Common myeloid progenitor, CD34-positive (primary cell): ENCODE data around the gene TPSAB1.

Experiments
- CTCF ChIA-PET: fragments of 350-600 bp; sonication (Branson Sonifier 250); formaldehyde crosslinking; loops from one replicate; lab custom pipeline; 2021; ENCODE audit warnings: antibody characterized with exemption; lab: Charles Lee
- POLR2A ChIA-PET: fragments of 350-600 bp; sonication (Branson Sonifier 250); formaldehyde crosslinking; loops from one replicate; lab custom pipeline; 2021; ENCODE audit warnings: antibody characterized with exemption; lab: Charles Lee
- DNase-seq, 3 donors: peaks; one replicate each; pipeline versions ENCODE4 v3.0.0 to v3.0.0-alpha.2; 2013
- H3K27ac ChIP-seq, 2 experiments: 1 replicate in 1 of 2; 2 replicates in 1 of 2; pipeline ENCODE4 v1.7.0; 2013; ENCODE audit warnings: inconsistent platforms in 2 of 2, low read length in 2 of 2, mild to moderate bottlenecking in 2 of 2, low read depth in 1 of 2, moderate library complexity in 1 of 2; ENCODE audit not compliant: severe bottlenecking in 2 of 2, insufficient read depth in 1 of 2, poor library complexity in 1 of 2
- H3K27me3 ChIP-seq, 5 experiments: replicated peaks in 2 of 5; 1 replicate in 3 of 5; 2 replicates in 2 of 5; pipeline versions ENCODE4 v1.6.1 to v1.7.0; 2013; ENCODE audit warnings: low read length in 4 of 5, mild to moderate bottlenecking in 2 of 5, moderate library complexity in 2 of 5, inconsistent platforms in 1 of 5; ENCODE audit not compliant: insufficient read depth in 5 of 5, control insufficient read depth in 4 of 5
- H3K36me3 ChIP-seq, 4 experiments: 1 replicate in 2 of 4; 2 replicates in 2 of 4; pipeline versions ENCODE4 v1.6.1 to v1.7.0; 2013; ENCODE audit warnings: low read length in 3 of 4, control low read depth in 1 of 4, mild to moderate bottlenecking in 1 of 4; ENCODE audit not compliant: control insufficient read depth in 4 of 4, insufficient read depth in 4 of 4
- H3K4me1 ChIP-seq, 4 experiments: 1 replicate in 3 of 4; 2 replicates in 1 of 4; pipeline versions ENCODE4 v1.6.1 to v1.7.1; 2013; ENCODE audit warnings: low read length in 3 of 4, mild to moderate bottlenecking in 3 of 4, control low read depth in 1 of 4, inconsistent platforms in 1 of 4, moderate library complexity in 1 of 4; ENCODE audit not compliant: control insufficient read depth in 4 of 4, insufficient read depth in 4 of 4; ENCODE audit errors: control extremely low read depth in 1 of 4
- H3K4me3 ChIP-seq, 7 experiments: 1 replicate in 4 of 7; 2 replicates in 3 of 7; pipeline versions ENCODE4 v1.5.1 to v1.7.0; 2013; ENCODE audit warnings: mild to moderate bottlenecking in 7 of 7, low read length in 6 of 7, moderate library complexity in 6 of 7, inconsistent platforms in 2 of 7, low read depth in 2 of 7, control low read depth in 1 of 7; ENCODE audit not compliant: insufficient read depth in 4 of 7, control insufficient read depth in 1 of 7; ENCODE audit errors: extremely low read depth in 1 of 7
- H3K9me3 ChIP-seq, 5 experiments: 1 replicate in 4 of 5; 2 replicates in 1 of 5; pipeline versions ENCODE4 v1.6.1 to v1.7.1; 2013; ENCODE audit warnings: low read length in 4 of 5, mild to moderate bottlenecking in 2 of 5, inconsistent platforms in 1 of 5, low read depth in 1 of 5, moderate library complexity in 1 of 5; ENCODE audit not compliant: control insufficient read depth in 4 of 5, insufficient read depth in 2 of 5; ENCODE audit errors: control extremely low read depth in 1 of 5
- WGBS: methylation state at CpG from one replicate; pipeline ENCODE4 v1.1.5; 2013; ENCODE audit not compliant: insufficient coverage; 5-methylcytosine and 5-hydroxymethylcytosine counted together

TPSAB1 gene

GRCh38 chr16:1277151-1277598, 36.7 kb downstream of the TPSAB1 start:
- no peaks in the 10 kb centered on the region for H3K36me3 ChIP-seq
- no peaks in the 10 kb centered on the region for H3K9me3 ChIP-seq
- H3K4me3 ChIP-seq: no peak overlapping the region
- ChIA-PET POLR2A (no interaction called here), CTCF (interaction anchor here (0.6 kb wide), 1 partner anchor 10 kb away, joined by 3 read pairs; no protein-coding TSS in a partner anchor)
- WGBS: 55% methylated on average over 8 of the region's 19 CpGs
- H3K27ac ChIP-seq: no peak overlapping the region
- H3K4me1 ChIP-seq: peaks cover 0 to 2% (median under 1%) of the 10 kb centered on the region in 4 experiments
- peaks cover 0 to 68% (median 6%) of the 10 kb centered on the region in 5 experiments for H3K27me3 ChIP-seq
- DNase-seq: no peak

DNA sequence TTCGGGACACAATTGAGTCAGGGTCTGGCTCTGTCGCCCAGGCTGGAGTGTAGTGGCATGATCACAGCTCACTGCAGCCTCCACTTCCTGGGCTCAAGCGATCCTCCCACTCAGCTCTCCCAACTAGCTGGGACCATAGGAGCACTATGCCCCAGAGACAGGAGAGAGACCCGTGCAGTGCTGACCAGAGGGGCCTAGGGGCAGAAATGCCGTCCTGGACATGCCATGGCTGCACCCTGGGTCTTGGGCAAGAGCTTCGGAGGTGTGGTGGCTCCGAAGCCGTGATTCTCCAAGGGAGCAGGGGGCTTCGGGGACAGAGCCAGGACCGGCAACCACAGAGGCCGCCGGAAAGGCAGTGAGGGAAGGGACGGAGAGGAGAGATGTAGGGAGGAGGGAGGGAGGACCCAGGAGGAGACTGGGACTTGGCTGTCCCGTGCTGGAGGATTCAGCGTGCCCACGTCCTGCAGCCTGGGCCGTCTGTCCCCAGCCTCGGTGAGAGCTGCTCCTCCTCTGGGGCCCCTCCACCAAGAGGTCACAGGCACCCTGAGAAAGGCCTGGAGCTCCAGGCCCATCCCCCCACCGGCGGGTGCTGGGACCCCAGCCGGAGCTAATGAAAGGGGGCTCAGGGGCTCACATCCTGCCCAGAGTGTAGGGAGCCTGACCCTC, 37.2 kb downstream of the TPSAB1 start:
- no peak for DNase-seq
- ChIA-PET POLR2A (no interaction called here), CTCF (interaction anchor here (0.6 to 1.0 kb wide), 2 partner anchors 10 to 26 kb away, joined by 3 read pairs; no protein-coding TSS in a partner anchor)
- Histone ChIP-seq H3K27me3 (peaks cover 0 to 67% (median 6%) of the 10 kb centered on the region in 5 experiments), H3K4me1 (peaks cover 0 to 4% (median 0%) of the 10 kb centered on the region in 4 experiments), H3K36me3 (no peaks in the 10 kb centered on the region), H3K9me3 (no peaks in the 10 kb centered on the region), H3K27ac (no peak overlapping the region), H3K4me3 (no peak overlapping the region)
- 23% methylated on average over 19 of the region's 21 CpGs for WGBS

DNA sequence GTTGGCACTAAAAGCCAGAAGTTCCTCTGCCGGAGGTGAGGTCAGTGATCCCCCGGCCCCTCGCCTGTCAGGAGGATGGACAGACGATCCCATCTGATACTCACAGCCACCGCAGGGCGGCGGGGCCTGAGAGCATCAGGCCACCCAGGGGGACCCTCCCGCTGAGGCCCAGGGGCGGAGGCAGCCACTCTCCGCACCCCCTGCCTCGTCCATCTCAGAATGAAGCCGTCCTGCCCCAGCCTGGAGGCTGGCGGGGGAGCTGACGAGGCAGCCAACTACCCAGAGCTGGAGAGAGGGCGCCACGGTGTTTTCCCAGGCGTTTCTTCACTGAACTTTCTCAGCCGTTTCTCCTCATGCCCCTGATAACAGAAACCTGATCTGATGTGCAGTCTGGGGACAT, 38.0 kb downstream of the TPSAB1 start:
- H3K4me3 ChIP-seq: no peak overlapping the region
- no peaks in the 10 kb centered on the region for H3K9me3 ChIP-seq
- 15% methylated on average over 15 of the region's 18 CpGs for WGBS
- POLR2A ChIA-PET: no interaction called here
- CTCF ChIA-PET: interaction anchor here (1.0 kb wide), 1 partner anchor 26 kb away, joined by 3 read pairs; no protein-coding TSS in a partner anchor
- peaks cover 0 to 62% (median 6%) of the 10 kb centered on the region in 5 experiments for H3K27me3 ChIP-seq
- no peak overlapping the region for H3K27ac ChIP-seq
- H3K36me3 ChIP-seq: no peaks in the 10 kb centered on the region
- peak in 1 of 3 donors; percentile 25 for DNase-seq
- peaks cover 0 to 11% (median 1%) of the 10 kb centered on the region in 4 experiments for H3K4me1 ChIP-seq

GRCh38 chr16:1279081-1279944, 38.8 kb downstream of the TPSAB1 start:
- Histone ChIP-seq H3K4me1 (peaks cover 0 to 15% (median 2%) of the 10 kb centered on the region in 4 experiments), H3K4me3 (no peak overlapping the region), H3K27ac (no peak overlapping the region), H3K9me3 (no peaks in the 10 kb centered on the region), H3K36me3 (no peaks in the 10 kb centered on the region), H3K27me3 (peaks cover 0 to 53% (median 6%) of the 10 kb centered on the region in 5 experiments)
- no peak for DNase-seq
- WGBS: 83% methylated on average over 29 of the region's 30 CpGs
- ChIA-PET POLR2A (no interaction called here), CTCF (interaction anchor here (1.0 kb wide), 1 partner anchor 25 kb away, joined by 3 read pairs; no protein-coding TSS in a partner anchor)

DNA sequence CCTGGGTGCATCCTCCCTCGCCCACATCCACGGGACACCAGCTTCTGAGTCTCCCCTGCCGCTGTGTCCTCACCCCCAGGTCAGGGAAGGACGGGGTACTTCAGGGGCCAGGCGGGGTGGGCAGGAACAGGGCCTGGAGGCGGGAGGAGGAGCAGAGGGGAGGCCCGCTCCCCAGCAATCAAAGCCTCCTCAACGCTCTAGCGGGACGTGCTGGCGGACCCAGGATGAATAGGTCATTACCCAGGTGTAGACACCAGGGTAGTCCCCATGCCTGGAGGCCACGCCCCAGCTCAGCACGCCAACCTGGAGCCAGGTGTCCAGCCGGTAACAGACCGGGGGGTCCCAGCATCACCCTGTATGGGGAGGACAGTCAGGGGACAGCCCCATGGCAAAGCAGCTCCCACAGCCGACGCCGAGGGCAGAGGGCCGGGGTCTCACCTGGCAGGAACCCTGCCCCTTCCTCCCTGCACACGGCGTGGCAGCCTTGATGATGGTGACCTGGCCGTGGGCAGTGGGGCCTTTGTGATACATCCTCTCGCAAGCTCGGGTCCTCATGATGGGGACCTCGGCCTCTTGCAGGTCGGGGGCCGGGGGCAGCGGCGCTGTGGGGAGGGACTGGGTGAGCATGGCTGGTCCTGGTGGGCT, 39.6 kb downstream of the TPSAB1 start:
- whole genome bisulfite sequencing: 89% methylated on average over 25 of the region's 29 CpGs
- Histone ChIP-seq H3K9me3 (no peaks in the 10 kb centered on the region), H3K4me1 (peaks cover 0 to 15% (median 2%) of the 10 kb centered on the region in 4 experiments), H3K27ac (no peak overlapping the region), H3K27me3 (peaks cover 0 to 53% (median 6%) of the 10 kb centered on the region in 5 experiments), H3K4me3 (no peak overlapping the region), H3K36me3 (no peaks in the 10 kb centered on the region)
- ChIA-PET POLR2A (no interaction called here), CTCF (no interaction called here)
- DNase-seq: no peak

DNA sequence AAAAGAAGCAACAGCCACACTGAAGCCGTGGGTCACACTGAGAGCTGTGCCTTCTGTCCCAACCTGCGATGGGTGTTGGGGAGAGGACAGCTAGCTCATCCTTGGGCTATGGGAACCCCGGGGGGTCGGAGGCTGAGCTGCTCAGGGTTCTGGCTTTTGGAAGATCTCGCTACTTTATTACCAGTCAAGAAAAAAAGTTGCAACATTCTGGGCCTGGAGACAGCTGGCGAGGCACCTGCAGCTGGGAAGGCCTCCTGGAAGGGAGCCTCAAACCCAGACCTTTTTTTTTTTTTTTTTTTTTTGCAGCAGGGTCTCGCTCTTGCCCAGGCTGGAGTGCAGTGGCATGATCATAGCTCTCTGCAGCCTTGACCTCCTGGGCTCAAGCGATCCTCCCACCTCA, 40.3 kb downstream of the TPSAB1 start:
- H3K4me3 ChIP-seq: no peak overlapping the region
- H3K9me3 ChIP-seq: no peaks in the 10 kb centered on the region
- DNase-seq: no peak
- ChIA-PET CTCF (no interaction called here), POLR2A (no interaction called here)
- H3K27ac ChIP-seq: no peak overlapping the region
- no peaks in the 10 kb centered on the region for H3K36me3 ChIP-seq
- H3K27me3 ChIP-seq: peaks cover 0 to 50% (median 10%) of the 10 kb centered on the region in 5 experiments
- peaks cover 0 to 15% (median 2%) of the 10 kb centered on the region in 4 experiments for H3K4me1 ChIP-seq
- WGBS: 89% methylated on average over 6 of the region's 8 CpGs
